Measurements from ENCODE around the gene CLEC17A. TPM values are rescaled to one million over a fixed set of nuclear protein-coding genes. Genes with fewer than 3 reads are reported as not detected.

CLEC17A gene
- total RNA-seq, 1 donor from 2014 or later = not detected

DNA sequence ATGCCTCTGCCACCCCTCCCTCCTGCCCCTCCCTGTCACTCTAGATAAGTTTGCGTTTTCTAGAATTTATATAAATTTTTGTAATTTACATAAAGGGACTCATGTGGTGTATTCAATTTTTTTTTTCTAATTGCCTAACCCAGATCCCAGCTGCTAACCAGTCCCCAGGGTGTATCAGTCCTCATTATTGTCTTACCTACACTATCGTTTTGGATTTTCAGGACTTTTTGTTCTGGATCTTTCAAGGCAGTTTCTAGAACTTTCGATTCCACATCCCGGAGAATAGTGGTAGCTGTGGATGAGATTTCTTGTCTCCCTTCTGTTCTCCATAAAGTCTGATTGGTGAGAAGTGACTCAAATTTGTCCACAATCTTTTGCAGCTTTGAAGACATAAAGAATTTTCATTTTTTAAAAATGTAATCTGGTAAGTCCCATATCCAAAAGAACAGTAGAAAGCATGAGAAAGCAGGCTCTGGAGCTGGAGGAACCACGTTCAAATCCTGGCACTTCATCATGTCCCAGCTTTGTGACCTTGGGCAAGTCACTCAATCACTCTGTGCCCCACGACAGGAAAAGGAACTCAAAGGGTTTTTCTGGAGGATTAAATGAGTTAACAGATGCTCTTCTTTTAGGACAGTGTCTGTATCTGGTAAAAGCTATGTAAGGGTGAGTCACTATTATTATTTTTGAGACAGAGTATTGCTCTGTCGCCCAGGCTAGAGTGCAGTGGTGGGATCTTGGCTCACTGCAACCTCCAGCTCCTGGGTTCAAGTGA lies 72.1 kb downstream of the CLEC17A start:
- Histone ChIP-seq H3K9me3 (no peaks in the 10 kb centered on the region), H3K4me3 (no peak overlapping the region), H3K4me1 (no peaks in the 10 kb centered on the region), H3K27ac (no peak overlapping the region), H3K27me3 (no peaks in the 10 kb centered on the region), H3K36me3 (no peaks in the 10 kb centered on the region)
- no peak for DNase-seq (ENCODE audit: low spot score in 2 of 2)
- TF ChIP-seq, protein P1, sequence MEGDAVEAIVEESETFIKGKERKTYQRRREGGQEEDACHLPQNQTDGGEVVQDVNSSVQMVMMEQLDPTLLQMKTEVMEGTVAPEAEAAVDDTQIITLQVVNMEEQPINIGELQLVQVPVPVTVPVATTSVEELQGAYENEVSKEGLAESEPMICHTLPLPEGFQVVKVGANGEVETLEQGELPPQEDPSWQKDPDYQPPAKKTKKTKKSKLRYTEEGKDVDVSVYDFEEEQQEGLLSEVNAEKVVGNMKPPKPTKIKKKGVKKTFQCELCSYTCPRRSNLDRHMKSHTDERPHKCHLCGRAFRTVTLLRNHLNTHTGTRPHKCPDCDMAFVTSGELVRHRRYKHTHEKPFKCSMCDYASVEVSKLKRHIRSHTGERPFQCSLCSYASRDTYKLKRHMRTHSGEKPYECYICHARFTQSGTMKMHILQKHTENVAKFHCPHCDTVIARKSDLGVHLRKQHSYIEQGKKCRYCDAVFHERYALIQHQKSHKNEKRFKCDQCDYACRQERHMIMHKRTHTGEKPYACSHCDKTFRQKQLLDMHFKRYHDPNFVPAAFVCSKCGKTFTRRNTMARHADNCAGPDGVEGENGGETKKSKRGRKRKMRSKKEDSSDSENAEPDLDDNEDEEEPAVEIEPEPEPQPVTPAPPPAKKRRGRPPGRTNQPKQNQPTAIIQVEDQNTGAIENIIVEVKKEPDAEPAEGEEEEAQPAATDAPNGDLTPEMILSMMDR (IDR thresholded peaks at IDR 0.05) = no peak
- intact Hi-C loops (cut with DNase I) = no loop called here

DNA sequence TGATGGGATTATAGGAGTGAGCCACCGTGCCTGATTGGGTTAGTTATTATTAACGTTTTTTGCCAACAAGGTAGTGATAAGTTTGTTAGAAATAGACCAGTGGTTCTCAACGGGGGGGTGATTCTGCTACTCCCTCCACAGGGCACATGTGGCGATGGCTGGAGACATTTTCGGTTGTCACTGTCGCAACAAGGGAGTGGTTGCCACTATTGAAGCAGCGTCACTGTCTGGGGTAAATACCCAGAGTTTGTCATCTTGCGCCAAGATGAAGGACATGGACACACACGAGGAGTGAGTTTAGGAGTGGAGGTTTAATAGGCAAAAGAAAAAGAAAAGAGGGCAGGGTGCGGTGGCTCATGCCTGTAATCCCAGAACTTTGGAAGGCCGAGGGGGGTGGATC lies 72.8 kb downstream of the CLEC17A start:
- DNase-seq (ENCODE audit: low spot score in 2 of 2) = no peak
- H3K4me1 ChIP-seq = no peaks in the 10 kb centered on the region
- H3K36me3 ChIP-seq = no peaks in the 10 kb centered on the region
- H3K27me3 ChIP-seq = no peaks in the 10 kb centered on the region
- H3K27ac ChIP-seq = no peak overlapping the region
- TF ChIP-seq, protein P1 (IDR thresholded peaks at IDR 0.05) = no peak
- no peaks in the 10 kb centered on the region for H3K9me3 ChIP-seq
- no peak overlapping the region for H3K4me3 ChIP-seq
- intact Hi-C loops (cut with DNase I) = no loop called here

DNA sequence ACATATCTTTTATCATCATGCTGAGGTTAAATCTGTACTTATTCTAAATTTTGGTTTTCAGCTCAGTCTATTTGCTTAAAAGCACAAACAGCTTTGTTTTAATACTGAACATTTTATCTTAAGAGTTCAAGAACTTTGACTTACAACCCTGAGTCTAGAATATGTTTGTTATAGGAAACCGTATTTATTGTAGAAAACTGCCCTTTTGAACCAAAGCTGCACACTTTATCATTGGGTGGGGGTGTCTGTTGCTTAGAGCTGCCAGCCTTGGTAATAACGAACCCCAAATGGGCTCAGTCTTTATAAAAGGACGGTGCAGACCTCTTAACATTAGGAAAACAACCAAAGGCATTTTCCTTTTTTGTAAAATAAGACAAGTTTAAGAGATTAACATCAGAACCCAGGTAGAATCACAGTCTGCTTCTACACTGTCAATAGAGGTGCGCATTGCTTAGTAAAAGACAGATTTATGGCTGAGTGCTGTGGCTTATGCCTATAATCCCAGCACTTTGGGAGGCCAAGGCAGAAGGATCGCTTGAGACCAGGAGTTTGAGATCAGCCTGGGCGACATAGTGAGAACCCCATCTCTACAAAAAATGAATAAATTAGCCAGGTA lies 77.1 kb downstream of the CLEC17A start:
- no peak for DNase-seq (ENCODE audit: low spot score in 2 of 2)
- Histone ChIP-seq H3K9me3 (no peaks in the 10 kb centered on the region), H3K4me3 (no peak overlapping the region), H3K27ac (no peak overlapping the region), H3K36me3 (no peaks in the 10 kb centered on the region), H3K4me1 (no peaks in the 10 kb centered on the region), H3K27me3 (no peaks in the 10 kb centered on the region)
- TF ChIP-seq, protein P1 (IDR thresholded peaks at IDR 0.05) = no peak
- intact Hi-C loops (cut with DNase I) = no loop called here

DNA sequence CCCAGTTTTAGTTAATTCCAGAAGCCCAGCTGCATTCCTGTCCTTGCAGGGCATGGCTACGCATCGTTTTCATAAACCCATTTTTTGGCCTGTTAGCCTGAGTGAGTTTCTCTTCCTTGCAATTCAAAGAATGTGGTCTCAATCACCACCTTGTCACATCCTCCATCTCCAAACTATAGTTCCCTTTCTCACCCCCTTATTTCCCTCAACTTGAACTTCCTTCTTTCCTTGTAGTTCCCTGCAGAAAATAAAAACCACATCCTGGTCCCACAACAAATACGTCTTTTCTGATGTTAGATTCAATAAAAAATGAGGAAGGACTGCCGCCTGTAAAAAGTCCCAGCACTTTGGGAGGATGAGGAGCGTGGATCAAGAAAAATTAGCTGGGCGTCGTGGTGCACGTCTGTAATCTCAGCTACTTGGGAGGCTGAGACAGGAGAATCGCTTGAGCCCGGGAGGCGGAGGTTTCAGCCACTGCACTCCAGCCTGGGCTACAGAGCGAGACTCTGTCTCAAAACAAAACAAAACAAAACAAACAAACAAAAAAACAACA lies 78.6 kb downstream of the CLEC17A start:
- no peak overlapping the region for H3K4me3 ChIP-seq
- no peaks in the 10 kb centered on the region for H3K27me3 ChIP-seq
- no peaks in the 10 kb centered on the region for H3K9me3 ChIP-seq
- no peaks in the 10 kb centered on the region for H3K36me3 ChIP-seq
- no peak overlapping the region for H3K27ac ChIP-seq
- no peak for DNase-seq (ENCODE audit: low spot score in 2 of 2)
- H3K4me1 ChIP-seq = no peaks in the 10 kb centered on the region
- intact Hi-C loops (cut with DNase I) = no loop called here
- TF ChIP-seq, protein P1 (IDR thresholded peaks at IDR 0.05) = no peak

Other genes starting within 250 kb of the CLEC17A start
- gene ADGRE5, start 201.6 kb upstream of the CLEC17A start, total RNA-seq = 201 TPM
- gene DDX39A, start 163.7 kb upstream of the CLEC17A start, total RNA-seq = 83.4 TPM
- gene PKN1, start 149.8 kb upstream of the CLEC17A start, total RNA-seq = 231 TPM
- 17.1 TPM for gene PTGER1, start 107.7 kb upstream of the CLEC17A start, total RNA-seq
- 123 TPM for gene GIPC1, start 87.0 kb upstream of the CLEC17A start, total RNA-seq
- gene DNAJB1, start 64.7 kb upstream of the CLEC17A start, total RNA-seq = 73.8 TPM
- gene TECR, start 53.5 kb upstream of the CLEC17A start, total RNA-seq = 88.7 TPM
- gene NDUFB7, start 11.0 kb upstream of the CLEC17A start, total RNA-seq = 612 TPM
- not detected for gene ADGRE3, start 91.8 kb downstream of the CLEC17A start, total RNA-seq
- 33.7 TPM for gene ZNF333, start 107.0 kb downstream of the CLEC17A start, total RNA-seq
- gene ADGRE2, start 195.5 kb downstream of the CLEC17A start, total RNA-seq = 0.21 TPM

All from ascending aorta (tissue), 2 donors.